Osteoblast (primary cell): ENCODE data around the gene PDHB. TPM values are rescaled to one million over a fixed set of nuclear protein-coding genes. Genes with fewer than 3 reads are reported as not detected.
A peak's percentile ranks its signal among the peaks of the same experiment; 100 is the strongest.

Experiments used
- DNase-seq: peaks from one replicate; pipeline ENCODE4 v3.0.0; 2011; ENCODE audit warnings: low spot score, mixed read lengths; ENCODE audit not compliant: insufficient read length; ENCODE audit errors: missing footprints
- H2AFZ ChIP-seq: 2 replicates; pipeline ENCODE4 v1.6.0; 2011; ENCODE audit warnings: mild to moderate bottlenecking, low read length
- H3K27ac ChIP-seq: 2 replicates; pipeline ENCODE4 v1.5.1; 2011; ENCODE audit warnings: mild to moderate bottlenecking, low read depth, low read length, moderate library complexity
- H3K27me3 ChIP-seq: 2 replicates; pipeline ENCODE4 v1.6.0; 2012; ENCODE audit warnings: mild to moderate bottlenecking, control low read depth, inconsistent platforms, low read length, moderate library complexity; ENCODE audit not compliant: insufficient read depth
- H3K36me3 ChIP-seq: 2 replicates; pipeline ENCODE4 v1.5.1; 2011; ENCODE audit warnings: mild to moderate bottlenecking, low read length, control low read depth, moderate library complexity; ENCODE audit not compliant: insufficient read depth
- H3K4me1 ChIP-seq: 2 replicates; pipeline ENCODE4 v1.5.1; 2011; ENCODE audit warnings: mild to moderate bottlenecking, low read length, control low read depth, moderate library complexity; ENCODE audit not compliant: insufficient read depth
- H3K4me2 ChIP-seq: 2 replicates; pipeline ENCODE4 v1.6.0; 2011; ENCODE audit warnings: mild to moderate bottlenecking, low read length; ENCODE audit not compliant: insufficient read depth
- H3K4me3 ChIP-seq: fragments of 200-600 bp; sonication (generic); 3 replicates; pipeline ENCODE4 v1.5.1; 2012; ENCODE audit warnings: mild to moderate bottlenecking, low read length, inconsistent platforms; ENCODE audit not compliant: insufficient read depth
- H3K79me2 ChIP-seq: 2 replicates; pipeline ENCODE4 v1.6.0; 2012; ENCODE audit warnings: mild to moderate bottlenecking, low read length, control low read depth, inconsistent platforms; ENCODE audit not compliant: insufficient read depth
- H3K9me3 ChIP-seq: 2 replicates; pipeline ENCODE4 v1.5.1; 2011; ENCODE audit warnings: low read depth, low read length, control low read depth
- H4K20me1 ChIP-seq: 2 replicates; pipeline ENCODE4 v1.6.0; 2012; ENCODE audit warnings: mild to moderate bottlenecking, low read length, control low read depth; ENCODE audit not compliant: insufficient read depth
- total RNA-seq: library from RNA; depleted of rRNA; stranded (reverse); fragments of >200 nt; gene quantifications from 2 replicates; pipeline ENCODE4 v1.2.3, GENCODE V29; 2012
- TF ChIP-seq, protein P1 (sequence below): IDR thresholded peaks from 2 replicates; pipeline ENCODE4 v1.5.1; 2011; ENCODE audit warnings: mild to moderate bottlenecking, low read depth, low read length, moderate library complexity; ENCODE audit errors: extremely low read depth

The PDHB gene
- total RNA-seq, 1 donor, result 78.2 TPM

DNA sequence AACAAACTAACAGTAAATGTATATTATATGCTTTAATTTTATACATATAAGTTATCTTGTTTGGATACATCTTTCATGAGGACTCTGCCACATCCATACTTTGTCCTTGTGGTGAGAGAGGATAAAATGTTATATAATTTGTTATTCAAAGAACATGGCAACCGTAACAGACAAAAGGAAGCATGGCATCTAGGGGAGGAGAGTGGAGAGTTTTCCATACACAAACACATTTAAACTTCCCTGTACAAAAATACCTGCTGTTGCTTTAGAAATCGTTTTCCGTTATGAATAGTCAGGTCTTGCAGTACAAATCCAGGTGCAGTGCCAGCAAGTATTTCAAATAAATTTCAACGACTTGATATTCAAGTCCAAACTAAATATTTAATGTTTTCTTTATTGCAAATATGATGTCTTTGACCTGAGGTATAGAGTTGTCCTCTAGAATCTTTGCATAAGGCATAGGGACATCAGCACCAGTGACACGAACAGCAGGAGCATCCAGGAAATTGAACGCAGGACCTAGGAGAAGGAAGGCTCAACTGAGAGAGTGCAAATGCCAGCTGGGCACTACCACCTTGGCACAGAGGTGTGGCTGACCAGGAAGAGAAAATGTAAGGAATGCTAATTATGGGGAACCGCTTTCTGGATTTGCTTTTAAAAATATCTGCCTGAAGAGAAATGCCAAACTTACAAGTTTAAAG, 5.8 kb downstream of the PDHB start:
- H3K4me3 ChIP-seq, result no peak overlapping the region
- peaks cover under 1% of the 10 kb centered on the region for H4K20me1 ChIP-seq
- peaks cover 79% of the 10 kb centered on the region for H3K36me3 ChIP-seq
- H2AFZ ChIP-seq, result no peak overlapping the region
- no peak for DNase-seq
- H3K4me1 ChIP-seq, result peaks cover 17% of the 10 kb centered on the region
- H3K79me2 ChIP-seq, result peaks cover 17% of the 10 kb centered on the region
- H3K9me3 ChIP-seq, result no peaks in the 10 kb centered on the region
- H3K4me2 ChIP-seq, result no peak overlapping the region
- no peak overlapping the region for H3K27ac ChIP-seq
- TF ChIP-seq, protein P1, sequence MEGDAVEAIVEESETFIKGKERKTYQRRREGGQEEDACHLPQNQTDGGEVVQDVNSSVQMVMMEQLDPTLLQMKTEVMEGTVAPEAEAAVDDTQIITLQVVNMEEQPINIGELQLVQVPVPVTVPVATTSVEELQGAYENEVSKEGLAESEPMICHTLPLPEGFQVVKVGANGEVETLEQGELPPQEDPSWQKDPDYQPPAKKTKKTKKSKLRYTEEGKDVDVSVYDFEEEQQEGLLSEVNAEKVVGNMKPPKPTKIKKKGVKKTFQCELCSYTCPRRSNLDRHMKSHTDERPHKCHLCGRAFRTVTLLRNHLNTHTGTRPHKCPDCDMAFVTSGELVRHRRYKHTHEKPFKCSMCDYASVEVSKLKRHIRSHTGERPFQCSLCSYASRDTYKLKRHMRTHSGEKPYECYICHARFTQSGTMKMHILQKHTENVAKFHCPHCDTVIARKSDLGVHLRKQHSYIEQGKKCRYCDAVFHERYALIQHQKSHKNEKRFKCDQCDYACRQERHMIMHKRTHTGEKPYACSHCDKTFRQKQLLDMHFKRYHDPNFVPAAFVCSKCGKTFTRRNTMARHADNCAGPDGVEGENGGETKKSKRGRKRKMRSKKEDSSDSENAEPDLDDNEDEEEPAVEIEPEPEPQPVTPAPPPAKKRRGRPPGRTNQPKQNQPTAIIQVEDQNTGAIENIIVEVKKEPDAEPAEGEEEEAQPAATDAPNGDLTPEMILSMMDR, result no peak
- no peaks in the 10 kb centered on the region for H3K27me3 ChIP-seq

DNA sequence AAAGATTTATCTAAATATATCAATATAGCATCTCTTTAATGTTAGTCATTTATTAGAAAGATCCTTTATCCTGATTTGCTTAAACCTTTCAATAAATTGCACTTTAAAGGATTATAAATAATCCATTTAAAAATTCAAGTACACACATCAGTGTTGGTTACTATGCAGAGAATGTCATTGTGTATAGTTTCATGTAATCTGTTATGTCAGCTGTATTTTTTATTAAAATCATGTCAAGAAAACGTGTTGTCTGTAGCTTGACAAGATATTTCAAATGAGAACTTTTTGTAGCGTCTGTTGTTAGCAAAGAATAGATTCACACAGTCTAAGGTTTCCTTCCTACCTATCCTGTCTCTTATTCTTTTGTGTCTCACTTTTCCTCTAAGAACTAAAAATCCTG, 7.8 kb downstream of the PDHB start:
- peaks cover 82% of the 10 kb centered on the region for H3K36me3 ChIP-seq
- H2AFZ ChIP-seq, result no peak overlapping the region
- peaks cover 2% of the 10 kb centered on the region for H3K79me2 ChIP-seq
- H4K20me1 ChIP-seq, result no peaks in the 10 kb centered on the region
- no peaks in the 10 kb centered on the region for H3K9me3 ChIP-seq
- no peak overlapping the region for H3K4me2 ChIP-seq
- peaks cover 10% of the 10 kb centered on the region for H3K4me1 ChIP-seq
- H3K4me3 ChIP-seq, result no peak overlapping the region
- DNase-seq, result no peak
- TF ChIP-seq, protein P1, result no peak
- H3K27ac ChIP-seq, result no peak overlapping the region
- H3K27me3 ChIP-seq, result no peaks in the 10 kb centered on the region

DNA sequence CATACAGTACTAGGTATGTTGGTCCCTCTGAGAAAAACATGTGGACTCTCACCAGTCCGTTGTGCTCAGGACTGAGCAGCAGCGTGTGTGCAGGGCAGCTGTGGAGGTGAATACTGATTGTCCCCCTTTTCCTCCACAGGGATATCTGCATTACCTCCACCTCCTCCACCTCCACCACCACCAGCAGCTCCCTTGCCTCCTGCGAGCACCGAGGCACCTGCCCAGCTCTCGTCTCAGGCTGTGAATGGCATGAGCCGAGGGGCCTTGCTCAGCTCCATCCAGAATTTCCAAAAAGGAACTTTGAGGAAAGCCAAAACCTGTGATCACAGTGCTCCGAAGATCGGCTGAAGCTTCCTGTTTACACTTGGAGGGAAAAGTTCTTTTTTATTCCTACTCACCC, 9.0 kb downstream of the PDHB start:
- TF ChIP-seq, protein P1, result no peak
- H3K79me2 ChIP-seq, result no peaks in the 10 kb centered on the region
- peaks cover 77% of the 10 kb centered on the region for H3K36me3 ChIP-seq
- no peaks in the 10 kb centered on the region for H3K27me3 ChIP-seq
- DNase-seq, result no peak
- H3K27ac ChIP-seq, result no peak overlapping the region
- no peaks in the 10 kb centered on the region for H4K20me1 ChIP-seq
- no peak overlapping the region for H3K4me3 ChIP-seq
- no peak overlapping the region for H2AFZ ChIP-seq
- no peaks in the 10 kb centered on the region for H3K9me3 ChIP-seq
- H3K4me1 ChIP-seq, result peaks cover 10% of the 10 kb centered on the region
- no peak overlapping the region for H3K4me2 ChIP-seq

DNA sequence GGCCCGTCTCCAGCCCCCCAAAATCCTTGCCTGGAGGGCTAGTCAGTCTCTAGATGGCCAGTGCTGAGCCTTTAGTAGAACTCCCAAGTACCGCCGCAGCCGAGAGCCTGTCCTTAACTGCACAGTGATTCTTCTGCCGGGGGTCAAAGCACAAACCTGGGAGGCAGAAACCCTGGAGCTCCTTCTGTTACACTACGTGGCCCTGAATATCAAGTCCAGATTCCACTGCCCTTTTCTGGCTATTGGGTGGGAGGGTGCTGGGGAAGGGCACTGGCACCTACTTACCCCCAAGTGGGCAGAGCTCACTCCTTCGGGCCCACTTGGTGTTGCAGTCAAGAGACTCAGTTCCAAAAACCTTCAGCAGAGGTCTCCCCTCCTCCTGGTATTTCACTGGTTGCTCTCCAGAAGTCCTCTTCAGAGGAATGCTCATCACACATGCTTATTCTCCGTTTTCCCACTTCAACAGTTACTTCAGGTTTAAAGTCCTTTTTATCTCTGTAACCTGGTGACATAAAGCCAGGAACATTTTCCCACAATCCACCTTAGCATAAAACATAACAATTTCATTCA, 10.8 kb downstream of the PDHB start:
- peaks cover 59% of the 10 kb centered on the region for H3K36me3 ChIP-seq
- H3K4me3 ChIP-seq, result no peak overlapping the region

More for the DNA sequence above, 10.8 kb downstream of the PDHB start:
- Histone ChIP-seq H4K20me1 (no peaks in the 10 kb centered on the region), H3K4me2 (no peak overlapping the region), H3K79me2 (no peaks in the 10 kb centered on the region), H2AFZ (no peak overlapping the region), H3K4me1 (peaks cover 5% of the 10 kb centered on the region), H3K9me3 (no peaks in the 10 kb centered on the region), H3K27me3 (no peaks in the 10 kb centered on the region), H3K27ac (no peak overlapping the region)
- TF ChIP-seq, protein P1, result peak; percentile 36
- no peak for DNase-seq
